HepG2 (cell line): Measurements from ENCODE around the gene KANK3. TPM values are rescaled to one million over a fixed set of nuclear protein-coding genes. Genes with fewer than 3 reads are reported as not detected.
A peak's percentile ranks its signal among the peaks of the same experiment; 100 is the strongest.

Source experiments
- AKAP8 ChIP-seq: sonication (generic); formaldehyde crosslinking; IDR thresholded peaks from 2 replicates; pipeline ENCODE4 v1.5.1; 2020; ENCODE audit warnings: mild to moderate bottlenecking, missing genetic modification reagents
- BRD4 ChIP-seq: sonication (generic); formaldehyde crosslinking; IDR thresholded peaks from 2 replicates; pipeline ENCODE4 v1.4.0; 2020; ENCODE audit warnings: missing genetic modification reagents
- CENPT ChIP-seq: sonication (generic); formaldehyde crosslinking; IDR thresholded peaks from 2 replicates; pipeline ENCODE4 v1.8.0; 2022; ENCODE audit warnings: low read depth, mild to moderate bottlenecking, moderate library complexity, missing genetic modification reagents
- CREB1 ChIP-seq, 2 experiments: fragments of 450-650 bp in 1 of 2; IDR thresholded peaks; 2 replicates each; pipeline ENCODE4 v1.6.1; 2016 to 2017; ENCODE audit warnings: control low read depth in 1 of 2, mild to moderate bottlenecking in 1 of 2, missing compliant biosample characterization in 1 of 2, missing genetic modification characterization in 1 of 2
- DMAP1 ChIP-seq: IDR thresholded peaks from 2 replicates; pipeline ENCODE4 v1.6.1; 2016
- EP300 ChIP-seq, 3 experiments: sonication (generic) in 1 of 3; formaldehyde crosslinking in 1 of 3; IDR thresholded peaks; 2 replicates each; pipeline versions ENCODE4 v1.5.1 to v1.6.1; 2011 to 2020; ENCODE audit warnings: low read depth in 2 of 3, low read length in 2 of 3, borderline replicate concordance in 1 of 3, improper control_type of control experiment in 1 of 3, mild to moderate bottlenecking in 1 of 3, missing genetic modification reagents in 1 of 3, moderate library complexity in 1 of 3
- HNF1B ChIP-seq: sonication (generic); formaldehyde crosslinking; IDR thresholded peaks from 2 replicates; pipeline ENCODE4 v1.5.1; 2020; ENCODE audit warnings: mild to moderate bottlenecking, moderate library complexity, missing genetic modification reagents
- NONO ChIP-seq, 2 experiments: fragments of 450-650 bp in 1 of 2; sonication (generic) in 1 of 2; formaldehyde crosslinking in 1 of 2; IDR thresholded peaks in 1 of 2; conservative IDR thresholded peaks in 1 of 2; 2 replicates each; pipeline versions ENCODE4 v1.6.1 to v1.8.0; 2017 to 2022; ENCODE audit warnings: mild to moderate bottlenecking in 1 of 2, missing genetic modification reagents in 1 of 2, moderate library complexity in 1 of 2
- POLR2A ChIP-seq, 2 experiments: IDR thresholded peaks; 2 replicates each; pipeline ENCODE4 v1.6.1; 2011; ENCODE audit warnings: low read depth in 2 of 2, low read length in 2 of 2, mild to moderate bottlenecking in 1 of 2, moderate library complexity in 1 of 2; ENCODE audit not compliant: insufficient read depth in 1 of 2
- RBM39 ChIP-seq: fragments of 200-400 bp; formaldehyde crosslinking; IDR thresholded peaks from one replicate; pipeline ENCODE4 v1.6.1; 2018; ENCODE audit warnings: antibody characterized with exemption, mild to moderate bottlenecking, low read depth, low read length; ENCODE audit not compliant: poor library complexity, severe bottlenecking
- SP1 ChIP-seq, 2 experiments: fragments of 450-650 bp in 1 of 2; sonication (generic) in 1 of 2; formaldehyde crosslinking in 1 of 2; IDR thresholded peaks; 2 replicates each; pipeline versions ENCODE4 v1.4.0 to v1.6.1; 2016 to 2020; ENCODE audit warnings: missing genetic modification reagents in 1 of 2
- ZBTB7A ChIP-seq: sonication (generic); formaldehyde crosslinking; IDR thresholded peaks from 2 replicates; pipeline ENCODE4 v1.8.0; 2022; ENCODE audit warnings: mild to moderate bottlenecking, missing genetic modification reagents
- ZFP91 ChIP-seq: sonication (generic); formaldehyde crosslinking; IDR thresholded peaks from 2 replicates; pipeline ENCODE4 v1.9.0; 2022; ENCODE audit warnings: missing genetic modification reagents, mild to moderate bottlenecking, borderline replicate concordance
- ZNF207 ChIP-seq: fragments of 450-650 bp; IDR thresholded peaks from 2 replicates; pipeline ENCODE4 v1.6.1; 2016; ENCODE audit warnings: antibody characterized with exemption, borderline replicate concordance
- ZNF225 ChIP-seq: sonication (generic); formaldehyde crosslinking; IDR thresholded peaks from 2 replicates; pipeline ENCODE4 v1.4.0; 2020; ENCODE audit warnings: mild to moderate bottlenecking, missing genetic modification reagents
- ZNF274 ChIP-seq: sonication (generic); formaldehyde crosslinking; IDR thresholded peaks from 2 replicates; pipeline ENCODE4 v1.5.1; 2020; ENCODE audit warnings: mild to moderate bottlenecking, missing genetic modification reagents
- ZNF441 ChIP-seq: sonication (generic); formaldehyde crosslinking; IDR thresholded peaks from 2 replicates; pipeline ENCODE4 v1.7.0; 2021; ENCODE audit warnings: missing genetic modification reagents, borderline replicate concordance
- ZNF451 ChIP-seq: sonication (generic); formaldehyde crosslinking; IDR thresholded peaks from 2 replicates; pipeline ENCODE4 v1.5.0; 2020; ENCODE audit warnings: mild to moderate bottlenecking, missing genetic modification reagents
- ZNF570 ChIP-seq: sonication (generic); formaldehyde crosslinking; IDR thresholded peaks from 2 replicates; pipeline ENCODE4 v1.4.0; 2020; ENCODE audit warnings: mild to moderate bottlenecking, missing genetic modification reagents, borderline replicate concordance
- ZNF660 ChIP-seq: sonication (generic); formaldehyde crosslinking; IDR thresholded peaks from 2 replicates; pipeline ENCODE4 v1.5.1; 2020; ENCODE audit warnings: mild to moderate bottlenecking, low read depth, missing genetic modification reagents, borderline replicate concordance
- ZNF674 ChIP-seq: sonication (generic); formaldehyde crosslinking; IDR thresholded peaks from 2 replicates; pipeline ENCODE4 v1.5.0; 2020; ENCODE audit warnings: low read depth, mild to moderate bottlenecking, missing genetic modification reagents
- ZNF781 ChIP-seq: sonication (generic); formaldehyde crosslinking; IDR thresholded peaks from 2 replicates; pipeline ENCODE4 v1.5.1; 2020; ENCODE audit warnings: borderline replicate concordance, mild to moderate bottlenecking, missing genetic modification reagents; ENCODE audit errors: not compliant biosample characterization
- polyA plus RNA-seq, 8 experiments: library from polyadenylated mRNA; depleted of rRNA in 3 of 8; stranded (reverse) in 7 of 8; unstranded in 1 of 8; fragments of >200 nt; fragmentation: Illumina TruSeq in 4 of 8; extraction: Trizol in 4 of 8; gene quantifications; 2 replicates each; pipeline versions ENCODE4 v1.2.1 to v1.2.3, GENCODE V29; 2011 to 2016; ENCODE audit warnings: low read depth in 4 of 8, missing spikeins in 1 of 8, mixed read lengths in 1 of 8; ENCODE audit not compliant: insufficient read depth in 1 of 8
- total RNA-seq, 5 experiments: library from RNA; depleted of rRNA; stranded (reverse); fragments of >200 nt; fragmentation: Illumina TruSeq; extraction: Trizol; gene quantifications; 2 replicates each; pipeline ENCODE4 v1.2.3, GENCODE V29; 2016; ENCODE audit warnings: low read depth in 1 of 5
- TF ChIP-seq, protein P1 (sequence below): sonication (generic); formaldehyde crosslinking; conservative IDR thresholded peaks from 2 replicates; pipeline ENCODE4 v1.4.0; 2020; ENCODE audit warnings: missing genetic modification reagents

Gene KANK3
- total and polyA plus RNA-seq, 2 of the 13 experiments (the other 11 are each of a cell fraction or from before 2014, with no cell fraction given) = 0.15 to 0.20 TPM

- TF ChIP-seq ZNF781 = no peak
- TF ChIP-seq ZNF441 = peak; percentile 59; the same call in 1 of the 2 replicates
- peak; percentile 61; the same call in 1 of the 2 replicates for TF ChIP-seq SP1 (IDR thresholded peaks at IDR 0.05)
- TF ChIP-seq SP1 (CRISPR knock-in tag; IDR thresholded peaks at IDR 0.05) = peak; percentile 89
- TF ChIP-seq BRD4 (CRISPR knock-in tag) = no peak
- peak; percentile 100 for TF ChIP-seq CREB1 (IDR thresholded peaks at IDR 0.05)
- TF ChIP-seq CREB1 (CRISPR knock-in tag; IDR thresholded peaks at IDR 0.05) = peak; percentile 98
- TF ChIP-seq CENPT = 0 out of 2 replicates have a peak, but pooled peaks have one; percentile 49
- TF ChIP-seq HNF1B = peak; percentile 54; the same call in 1 of the 2 replicates
- TF ChIP-seq AKAP8 (CRISPR knock-in tag) = no peak
- TF ChIP-seq ZNF674 = no peak
- peak; percentile 74 for TF ChIP-seq RBM39
- TF ChIP-seq ZNF570 = no peak
- TF ChIP-seq ZNF274 (CRISPR knock-in tag) = no peak
- TF ChIP-seq ZNF225 (CRISPR knock-in tag) = no peak
- TF ChIP-seq, protein P1, sequence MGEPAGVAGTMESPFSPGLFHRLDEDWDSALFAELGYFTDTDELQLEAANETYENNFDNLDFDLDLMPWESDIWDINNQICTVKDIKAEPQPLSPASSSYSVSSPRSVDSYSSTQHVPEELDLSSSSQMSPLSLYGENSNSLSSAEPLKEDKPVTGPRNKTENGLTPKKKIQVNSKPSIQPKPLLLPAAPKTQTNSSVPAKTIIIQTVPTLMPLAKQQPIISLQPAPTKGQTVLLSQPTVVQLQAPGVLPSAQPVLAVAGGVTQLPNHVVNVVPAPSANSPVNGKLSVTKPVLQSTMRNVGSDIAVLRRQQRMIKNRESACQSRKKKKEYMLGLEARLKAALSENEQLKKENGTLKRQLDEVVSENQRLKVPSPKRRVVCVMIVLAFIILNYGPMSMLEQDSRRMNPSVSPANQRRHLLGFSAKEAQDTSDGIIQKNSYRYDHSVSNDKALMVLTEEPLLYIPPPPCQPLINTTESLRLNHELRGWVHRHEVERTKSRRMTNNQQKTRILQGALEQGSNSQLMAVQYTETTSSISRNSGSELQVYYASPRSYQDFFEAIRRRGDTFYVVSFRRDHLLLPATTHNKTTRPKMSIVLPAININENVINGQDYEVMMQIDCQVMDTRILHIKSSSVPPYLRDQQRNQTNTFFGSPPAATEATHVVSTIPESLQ (CRISPR knock-in tag) = no peak
- TF ChIP-seq ZFP91 (CRISPR knock-in tag) = 0 out of 2 replicates have a peak, but pooled peaks have one; percentile 18
- no peak for TF ChIP-seq ZBTB7A (CRISPR knock-in tag)
- TF ChIP-seq EP300 (IDR thresholded peaks at IDR 0.05; ENCODE audit: low read depth in 2 of 2, low read length in 2 of 2) = 0 out of 4 replicates have a peak, but pooled peaks have one; percentile 4 to 8
- TF ChIP-seq EP300 (CRISPR knock-in tag; IDR thresholded peaks at IDR 0.05; ENCODE audit: borderline replicate concordance) = no peak
- no peak for TF ChIP-seq ZNF207
- TF ChIP-seq POLR2A (IDR thresholded peaks at IDR 0.05; ENCODE audit: insufficient read depth in 1 of 2, low read depth in 2 of 2, low read length in 2 of 2) = peak; percentile 50 to 77
- TF ChIP-seq NONO (IDR thresholded peaks at IDR 0.05) = no peak
- TF ChIP-seq NONO (CRISPR knock-in tag; conservative IDR thresholded peaks at IDR 0.05) = peak; percentile 53; the same call in 1 of the 2 replicates
- TF ChIP-seq ZNF451 = no peak
- no peak for TF ChIP-seq ZNF660 (CRISPR knock-in tag)
- TF ChIP-seq DMAP1 (CRISPR knock-in tag) = 0 out of 2 replicates have a peak, but pooled peaks have one; percentile 23
Observed at GRCh38 chr19:8389891-8390616, 47.0 kb upstream of the KANK3 start, which contains the start of gene RAB11B (continued).
